LNCaP clone FGC (cell line): ENCODE data around the gene RBFOX2.

Experiments used
- DNase-seq: peaks from one replicate; pipeline ENCODE4 v3.0.0-alpha.2; 2011; ENCODE audit warnings: low read depth
- H3K4me3 ChIP-seq: 2 replicates; pipeline ENCODE4 v1.5.1; 2011; ENCODE audit warnings: mild to moderate bottlenecking, low read depth, low read length, control low read depth
- CTCF ChIP-seq: IDR thresholded peaks from 2 replicates; pipeline ENCODE4 v1.5.1; 2012; ENCODE audit warnings: mild to moderate bottlenecking; ENCODE audit not compliant: control insufficient read depth, insufficient read depth; ENCODE audit errors: extremely low read depth

Gene RBFOX2

GRCh38 chr22:35981900-35982299, 46.7 kb downstream of the RBFOX2 start:
- DNase-seq: no peak
- TF ChIP-seq CTCF: no peak
- H3K4me3 ChIP-seq: no peak overlapping the region

- TF ChIP-seq CTCF: no peak
- DNase-seq: no peak
- no peak overlapping the region for H3K4me3 ChIP-seq
These were observed 49.7 kb downstream of the RBFOX2 start for GRCh38 chr22:35978889-35979288.

- no peak overlapping the region for H3K4me3 ChIP-seq
- no peak for TF ChIP-seq CTCF
- no peak for DNase-seq
These were observed 50.4 kb downstream of the RBFOX2 start for GRCh38 chr22:35978201-35978600.

GRCh38 chr22:35977136-35977535, 51.5 kb downstream of the RBFOX2 start:
- no peak for DNase-seq
- no peak overlapping the region for H3K4me3 ChIP-seq
- TF ChIP-seq CTCF: no peak

- no peak overlapping the region for H3K4me3 ChIP-seq
- no peak for TF ChIP-seq CTCF
- no peak for DNase-seq
These were observed 55.2 kb downstream of the RBFOX2 start for GRCh38 chr22:35973388-35973787.

- DNase-seq: no peak
- TF ChIP-seq CTCF: no peak
- H3K4me3 ChIP-seq: 0 out of 2 replicates have a peak overlapping the region, but pooled peaks have one; percentile 4
These were observed 56.1 kb downstream of the RBFOX2 start for GRCh38 chr22:35972559-35972958.

GRCh38 chr22:35971456-35972119, 57.0 kb downstream of the RBFOX2 start:
- no peak for DNase-seq
- no peak for TF ChIP-seq CTCF
- no peak overlapping the region for H3K4me3 ChIP-seq
